Stimulated activated CD8-positive, alpha-beta memory T cell treated with anti-CD3 and anti-CD28 coated beads, Interleukin-15, amount 100 ng/mL, for 48 hours (primary cell): ENCODE data around the gene BEX3.
"Not testable (repeated sequence)": the region's sequence is repeated elsewhere in the genome, so short reads cannot be mapped to it uniquely, and the experiment has no call there.

Source experiments
- DNase-seq, 2 donors: peaks; one replicate each; pipeline ENCODE4 v3.0.0-alpha.2; 2020; ENCODE audit warnings: low read depth in 2 of 2

BEX3 gene

DNA sequence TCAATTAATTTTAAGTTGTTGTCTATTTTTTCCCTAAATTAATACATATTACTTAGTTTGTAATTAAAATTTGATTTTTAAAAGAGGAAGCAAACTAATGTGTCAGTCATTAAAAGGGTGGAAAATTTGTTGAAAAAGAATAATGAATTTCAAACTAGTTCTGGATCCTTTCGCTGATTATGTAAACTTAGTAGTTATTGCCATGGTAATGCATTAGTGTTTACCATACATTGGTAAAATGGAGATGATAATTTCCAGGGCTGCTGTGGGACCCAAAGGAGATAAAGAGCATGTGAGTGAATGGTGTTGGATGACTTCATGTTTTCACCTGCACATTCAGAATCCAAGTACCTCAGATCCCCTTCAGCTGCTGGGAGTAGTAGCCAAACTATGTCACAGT lies 6.5 kb downstream of the BEX3 start:
- no peak for DNase-seq

- DNase-seq, result no peak
Observed at GRCh38 chrX:103384672-103385071, 8.3 kb downstream of the BEX3 start.

DNA sequence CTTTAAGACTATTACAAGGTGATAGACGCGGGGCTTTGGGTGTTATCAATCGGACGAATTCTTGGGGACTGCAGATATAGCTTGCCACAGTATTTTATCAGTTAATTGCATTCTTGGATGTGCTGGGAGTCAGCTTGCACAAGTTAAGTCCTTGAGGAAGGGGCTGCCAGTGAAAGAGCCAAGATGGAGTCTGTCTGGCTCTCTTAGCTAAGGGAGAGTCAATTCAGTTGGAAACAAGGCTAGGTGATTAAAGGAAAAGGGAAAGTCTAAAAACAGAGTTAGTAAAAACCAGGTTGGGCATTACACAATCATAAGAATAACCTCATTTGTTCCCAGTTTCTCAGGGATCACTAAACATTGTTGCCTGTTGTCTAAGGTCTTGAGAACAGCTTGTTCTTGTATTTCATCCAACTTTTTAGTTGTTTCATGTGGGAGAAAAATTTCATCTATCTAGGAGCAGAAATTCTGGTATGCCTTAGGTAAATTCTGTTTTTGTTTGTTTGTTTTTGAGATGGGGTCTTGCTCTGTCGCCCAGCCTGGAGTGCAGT lies 9.0 kb downstream of the BEX3 start:
- DNase-seq, result not testable (repeated sequence)

GRCh38 chrX:103386332-103386731 lies 10.0 kb downstream of the BEX3 start:
- DNase-seq, result no peak

DNA sequence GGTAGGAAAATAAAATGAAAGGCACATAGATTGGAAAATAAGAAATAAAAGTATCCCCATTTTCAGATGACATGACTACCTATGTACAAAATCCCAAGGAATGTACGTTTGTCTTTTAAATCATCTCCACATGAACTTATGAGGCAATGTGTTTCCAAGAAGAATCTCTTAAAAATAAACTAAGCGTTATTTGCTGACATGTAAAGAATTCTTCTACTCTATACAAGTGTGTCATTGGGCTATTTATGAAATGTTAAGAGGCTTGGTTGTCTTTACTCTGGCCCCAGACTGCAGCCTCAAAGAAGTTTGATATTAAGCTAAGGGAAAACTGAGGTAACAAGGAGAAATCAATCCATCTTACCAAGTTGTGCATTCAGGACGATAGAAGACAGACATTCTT lies 17.1 kb downstream of the BEX3 start:
- DNase-seq, result no peak

DNA sequence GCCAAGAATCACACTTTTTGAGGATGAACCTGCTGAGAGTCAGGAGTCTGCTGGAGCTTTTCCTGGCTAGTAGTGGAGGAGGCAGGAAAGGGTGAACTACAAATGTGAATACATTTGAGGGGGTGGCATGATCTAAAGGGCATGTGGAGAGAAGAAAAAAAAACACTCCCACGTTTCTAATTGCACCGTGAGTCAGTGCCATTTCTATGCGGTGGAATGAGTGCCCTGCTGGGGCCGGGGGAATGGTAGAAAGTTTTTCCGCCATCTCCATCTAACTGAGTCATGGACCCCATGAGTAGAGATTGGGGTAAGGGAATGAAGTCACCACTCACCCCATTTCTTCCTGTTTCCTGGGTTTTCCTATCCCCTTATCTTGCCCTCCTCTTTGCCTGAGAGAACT lies 19.8 kb downstream of the BEX3 start:
- DNase-seq, result no peak

DNA sequence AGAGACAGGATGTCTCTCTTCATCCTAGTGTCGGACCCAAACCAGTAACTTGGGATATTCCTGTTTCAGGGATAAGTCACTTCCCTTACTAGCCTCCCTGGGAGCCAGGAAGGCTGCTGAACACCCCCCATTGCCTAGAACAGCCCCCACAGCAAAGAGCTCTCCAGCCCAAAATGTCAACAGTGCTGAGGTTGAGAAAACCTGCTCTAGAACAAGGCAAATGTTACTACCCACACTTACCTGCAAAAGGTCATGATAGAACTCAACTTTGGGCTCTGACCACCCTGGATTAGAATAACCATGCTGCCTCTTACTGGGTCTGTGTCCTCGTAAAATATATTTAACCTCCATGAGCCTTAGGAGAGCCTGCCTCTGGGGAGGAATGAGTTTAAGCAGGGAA lies 20.3 kb downstream of the BEX3 start:
- no peak for DNase-seq

DNA sequence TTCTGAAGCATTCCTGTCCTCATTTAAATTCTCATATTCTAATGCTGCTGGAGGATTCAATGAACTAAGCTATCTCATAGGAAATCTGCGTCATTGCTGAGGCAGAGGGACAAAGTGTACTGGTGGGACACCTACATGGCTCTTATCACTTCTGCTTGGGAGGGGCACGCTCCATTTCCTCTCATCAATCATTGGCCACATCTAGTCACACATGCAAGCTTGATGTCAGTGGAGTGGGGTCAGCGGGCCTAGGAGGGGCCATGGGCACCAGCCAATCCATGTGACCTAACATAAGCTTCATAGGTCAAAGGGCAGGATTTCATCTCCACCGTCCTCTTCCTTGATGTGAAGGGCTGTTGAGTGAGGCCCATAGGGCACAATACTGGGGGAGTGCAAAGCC lies 21.4 kb downstream of the BEX3 start:
- no peak for DNase-seq

GRCh38 chrX:103398421-103398864 lies 22.1 kb downstream of the BEX3 start:
- DNase-seq, result no peak

GRCh38 chrX:103399744-103400143 lies 23.4 kb downstream of the BEX3 start:
- DNase-seq, result no peak

DNA sequence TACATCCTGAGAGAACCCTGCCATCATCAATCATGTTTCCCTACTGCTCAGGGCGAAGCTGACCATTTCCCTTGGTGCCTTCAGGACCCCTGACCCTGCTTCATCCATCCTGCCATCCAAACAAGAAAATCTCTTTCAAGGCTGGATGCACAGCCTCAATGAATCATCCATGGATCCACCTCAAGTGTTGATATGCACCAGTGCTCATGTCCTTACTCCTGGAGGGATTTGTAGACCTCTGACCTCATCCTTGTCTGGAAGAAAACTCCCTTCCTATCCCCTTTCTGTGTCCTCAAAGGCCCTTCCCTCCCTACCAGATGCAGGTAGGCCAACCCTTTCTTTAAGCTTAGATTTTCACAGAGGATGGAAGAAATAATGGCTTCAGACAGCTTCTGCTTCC lies 24.6 kb downstream of the BEX3 start:
- DNase-seq, result no peak

- DNase-seq, result peak; percentile 37 to 45
Observed at GRCh38 chrX:103404231-103405008, 28.1 kb downstream of the BEX3 start.

DNA sequence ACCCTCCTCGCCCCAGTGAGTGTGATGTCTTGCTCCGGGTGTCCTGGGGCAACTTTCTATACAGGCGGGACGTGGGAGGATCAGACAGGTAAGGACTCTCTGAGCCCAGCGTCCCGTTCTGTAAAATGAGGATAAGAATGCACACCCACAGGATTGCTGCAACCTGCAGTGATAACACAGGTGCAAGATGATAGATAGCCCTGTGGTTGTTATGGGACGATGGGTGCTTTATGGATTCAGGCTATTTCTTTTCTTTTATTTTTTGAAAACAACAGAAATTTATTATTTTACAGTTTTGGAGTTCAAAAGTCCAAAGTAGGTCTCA lies 28.6 kb downstream of the BEX3 start:
- DNase-seq, result no peak

DNA sequence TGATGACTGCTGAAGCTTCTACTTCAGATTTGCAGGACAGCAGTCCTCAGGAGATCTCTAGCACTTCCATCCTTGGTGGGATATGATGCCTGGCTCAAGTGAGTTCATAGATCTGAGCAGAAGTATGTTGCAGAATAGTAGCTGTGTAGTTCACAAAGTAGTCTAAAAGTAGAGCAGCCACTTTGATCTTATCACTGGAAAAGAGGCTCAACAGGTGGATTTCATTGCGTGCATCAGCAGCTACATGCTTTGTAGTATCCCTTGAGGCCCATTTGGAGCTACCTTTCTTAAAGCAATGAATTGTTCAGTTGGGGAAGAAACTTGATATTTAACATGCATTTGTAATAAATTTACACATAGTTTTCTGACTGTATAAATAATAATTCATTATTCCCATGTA lies 29.9 kb downstream of the BEX3 start:
- DNase-seq, result no peak

DNA sequence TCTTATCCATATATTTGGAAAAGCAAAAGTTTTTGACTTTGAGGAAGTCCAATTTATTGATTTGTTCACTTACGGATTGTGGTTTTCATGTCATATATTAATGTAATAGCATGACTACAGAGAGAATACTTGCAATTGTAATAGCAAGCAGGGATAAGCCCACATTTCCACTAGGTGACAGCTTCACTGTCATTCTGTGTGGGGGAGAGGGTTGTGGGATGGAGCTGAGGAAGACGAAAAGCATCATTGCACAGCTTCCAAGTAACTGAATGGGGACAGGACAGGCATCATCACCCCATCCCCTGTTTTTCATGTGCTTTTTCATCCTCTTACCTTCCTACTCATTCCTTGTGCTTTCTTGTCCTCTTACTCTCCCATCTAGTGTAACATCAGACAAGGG lies 31.4 kb downstream of the BEX3 start:
- DNase-seq, result no peak

GRCh38 chrX:103411721-103412120 lies 35.4 kb downstream of the BEX3 start:
- not testable (repeated sequence) for DNase-seq

GRCh38 chrX:103413705-103414387 lies 37.5 kb downstream of the BEX3 start:
- no peak for DNase-seq

DNA sequence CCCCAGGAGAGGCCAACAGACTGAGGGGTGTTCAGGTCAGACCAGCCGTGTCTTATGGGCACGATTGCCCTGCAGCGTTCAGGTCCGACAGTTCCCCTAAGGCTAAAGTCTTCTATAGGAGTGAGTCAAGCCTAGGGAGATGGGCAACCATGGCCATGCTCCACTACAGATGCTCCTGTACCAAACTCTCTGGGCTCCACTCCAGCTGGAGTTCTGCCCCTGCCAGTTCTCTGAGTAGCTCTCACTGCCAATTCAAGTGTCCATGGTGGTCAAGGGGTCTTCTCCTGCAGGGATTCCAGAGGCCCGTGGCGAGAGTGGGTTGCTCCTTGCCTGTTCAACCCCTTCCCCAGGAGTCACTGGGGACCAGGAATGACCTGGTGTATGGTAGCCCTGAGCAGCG lies 38.2 kb downstream of the BEX3 start:
- DNase-seq, result no peak

DNA sequence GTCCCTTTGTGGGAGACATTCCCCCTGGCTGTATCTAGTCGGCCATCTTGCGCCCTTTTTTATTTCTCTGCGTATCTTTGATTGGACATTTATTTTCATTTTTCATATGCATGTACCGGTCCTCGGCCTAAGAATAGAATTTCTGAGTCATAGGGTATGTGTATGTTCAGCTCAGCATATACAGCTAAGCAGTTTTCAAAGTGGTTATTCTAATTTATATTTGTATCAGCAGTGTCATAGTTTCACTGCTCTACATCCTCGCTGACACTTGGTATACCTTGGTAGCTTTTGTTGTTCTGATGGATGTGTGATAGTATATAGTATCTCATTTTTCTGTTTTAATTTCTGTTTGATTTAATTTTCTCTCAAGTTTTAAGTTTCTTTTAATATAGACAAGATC lies 38.7 kb downstream of the BEX3 start:
- DNase-seq, result no peak

GRCh38 chrX:103415528-103415927 lies 39.2 kb downstream of the BEX3 start:
- no peak for DNase-seq

DNA sequence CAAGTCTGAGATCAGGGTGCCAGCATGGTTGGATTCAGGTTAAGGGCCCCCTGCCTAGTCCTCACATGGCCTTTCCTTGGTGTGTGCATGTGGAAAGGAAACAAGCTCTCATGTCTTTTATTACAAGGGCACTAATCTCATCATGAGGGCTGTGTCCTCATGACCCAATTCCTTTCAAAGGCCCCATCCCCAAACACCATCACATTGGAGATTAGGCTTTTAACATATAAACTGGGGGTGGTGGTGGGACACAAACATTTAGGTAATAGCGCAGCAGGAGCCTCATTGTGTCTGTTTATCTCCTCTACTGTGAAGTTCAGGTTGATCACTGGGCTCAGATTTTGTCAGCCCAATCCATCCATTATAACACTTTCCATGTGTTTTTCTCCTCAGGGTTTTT lies 41.0 kb downstream of the BEX3 start:
- no peak for DNase-seq

- no peak for DNase-seq
Observed at GRCh38 chrX:103417933-103418332, 41.6 kb downstream of the BEX3 start.

DNA sequence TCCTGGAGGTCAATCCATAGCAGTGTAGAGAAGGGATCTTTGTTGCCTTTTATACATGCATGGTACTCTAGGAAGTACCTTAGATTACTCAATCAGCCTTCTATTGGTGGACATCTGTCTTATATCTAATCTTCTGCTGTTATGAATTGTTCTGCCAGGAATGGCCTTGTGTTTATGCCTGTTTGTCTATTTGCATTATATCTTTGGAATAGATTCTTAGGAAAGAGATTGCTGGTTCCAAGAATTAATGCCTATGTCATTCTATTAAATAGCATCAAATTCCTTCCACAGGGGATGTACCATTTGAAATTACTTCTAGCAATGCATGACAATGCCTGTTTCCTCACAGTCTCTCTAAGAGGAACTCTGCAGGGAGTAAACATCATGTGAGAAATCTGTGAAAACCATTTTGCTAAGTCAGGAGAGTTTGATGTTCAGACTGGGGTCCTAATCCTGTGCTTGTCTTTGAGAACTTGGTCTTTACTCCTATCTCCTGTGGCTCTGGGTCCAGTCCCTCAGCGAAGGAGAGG lies 42.5 kb downstream of the BEX3 start:
- DNase-seq, result no peak
